GM20000 (cell line): ENCODE results near the gene BCO1.
"Not testable (repeated sequence)": the region's sequence is repeated elsewhere in the genome, so short reads cannot be mapped to it uniquely, and the experiment has no call there.

Experiments used
- DNase-seq: peaks from one replicate; pipeline ENCODE4 v3.0.0; 2012; ENCODE audit warnings: low spot score
- TF ChIP-seq, protein P1 (sequence below): IDR thresholded peaks from 2 replicates; pipeline ENCODE4 v1.5.1; 2012; ENCODE audit warnings: mild to moderate bottlenecking, control low read depth; ENCODE audit errors: extremely low read depth, missing control alignments

Gene BCO1

DNA sequence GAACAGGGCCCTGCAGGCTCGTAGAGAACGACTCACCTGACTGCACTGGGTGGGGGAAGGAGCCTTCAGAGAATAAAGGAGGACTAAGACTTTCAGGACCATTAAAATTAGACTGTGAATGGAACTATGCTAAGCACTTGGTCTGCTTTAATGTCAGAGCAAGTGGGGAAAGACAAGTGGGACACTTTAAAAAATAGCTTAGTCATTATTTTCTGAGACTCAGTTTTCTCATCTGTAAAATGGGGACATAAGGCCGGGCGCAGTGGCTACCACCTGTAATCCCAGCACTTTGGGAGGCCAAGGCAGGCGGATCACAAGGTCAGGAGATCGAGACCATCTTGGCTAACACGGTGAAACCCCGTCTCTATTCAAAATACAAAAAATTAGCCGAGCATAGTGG, 19.3 kb upstream of the BCO1 start:
- no peak for DNase-seq
- TF ChIP-seq, protein P1, sequence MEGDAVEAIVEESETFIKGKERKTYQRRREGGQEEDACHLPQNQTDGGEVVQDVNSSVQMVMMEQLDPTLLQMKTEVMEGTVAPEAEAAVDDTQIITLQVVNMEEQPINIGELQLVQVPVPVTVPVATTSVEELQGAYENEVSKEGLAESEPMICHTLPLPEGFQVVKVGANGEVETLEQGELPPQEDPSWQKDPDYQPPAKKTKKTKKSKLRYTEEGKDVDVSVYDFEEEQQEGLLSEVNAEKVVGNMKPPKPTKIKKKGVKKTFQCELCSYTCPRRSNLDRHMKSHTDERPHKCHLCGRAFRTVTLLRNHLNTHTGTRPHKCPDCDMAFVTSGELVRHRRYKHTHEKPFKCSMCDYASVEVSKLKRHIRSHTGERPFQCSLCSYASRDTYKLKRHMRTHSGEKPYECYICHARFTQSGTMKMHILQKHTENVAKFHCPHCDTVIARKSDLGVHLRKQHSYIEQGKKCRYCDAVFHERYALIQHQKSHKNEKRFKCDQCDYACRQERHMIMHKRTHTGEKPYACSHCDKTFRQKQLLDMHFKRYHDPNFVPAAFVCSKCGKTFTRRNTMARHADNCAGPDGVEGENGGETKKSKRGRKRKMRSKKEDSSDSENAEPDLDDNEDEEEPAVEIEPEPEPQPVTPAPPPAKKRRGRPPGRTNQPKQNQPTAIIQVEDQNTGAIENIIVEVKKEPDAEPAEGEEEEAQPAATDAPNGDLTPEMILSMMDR, result no peak

DNA sequence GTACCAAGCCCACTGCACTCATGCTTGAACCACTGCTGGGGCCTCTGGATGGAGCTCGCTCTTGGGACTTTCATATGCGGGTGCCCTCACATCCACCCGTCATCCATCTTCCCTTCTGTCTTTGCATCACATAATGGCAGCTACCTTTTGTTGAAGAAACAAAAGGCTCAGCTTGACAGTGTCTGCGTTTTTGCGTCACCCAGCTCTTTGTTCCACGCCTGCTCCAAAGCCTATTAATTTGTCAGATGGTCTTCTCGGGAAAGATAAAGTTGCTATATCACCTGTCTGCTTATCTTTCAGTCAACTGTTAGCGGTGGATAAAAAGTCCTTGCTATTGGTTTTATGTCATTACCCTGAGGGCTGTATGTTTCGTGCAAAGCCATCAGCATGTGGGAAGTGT, 18.1 kb upstream of the BCO1 start:
- TF ChIP-seq, protein P1, result no peak
- DNase-seq, result no peak

GRCh38 chr16:81221731-81222130, 16.8 kb upstream of the BCO1 start:
- DNase-seq, result no peak
- TF ChIP-seq, protein P1, result no peak

- TF ChIP-seq, protein P1, result no peak
- DNase-seq, result no peak
These were observed 13.7 kb upstream of the BCO1 start for GRCh38 chr16:81224824-81225223.

- DNase-seq, result not testable (repeated sequence)
These were observed 12.8 kb upstream of the BCO1 start for GRCh38 chr16:81225697-81226096.

DNA sequence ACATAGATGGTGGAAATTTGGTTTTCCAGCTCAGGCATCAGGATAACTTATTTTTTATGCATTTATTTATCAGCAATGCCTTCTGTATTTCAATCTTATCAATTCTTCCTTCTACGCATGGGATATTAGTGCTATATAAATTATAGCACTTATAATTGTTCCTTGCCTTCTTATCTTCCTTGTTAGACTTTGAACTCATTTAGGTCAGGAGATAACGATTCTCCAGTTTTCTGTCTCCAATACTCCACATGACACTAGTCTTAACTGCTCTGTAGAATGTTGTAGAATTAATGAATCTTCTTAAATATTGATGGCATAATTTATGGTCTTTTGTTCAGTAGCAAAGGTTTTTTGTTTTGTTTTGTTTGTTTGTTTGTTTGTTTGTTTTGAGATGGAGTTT, 10.7 kb upstream of the BCO1 start:
- no peak for DNase-seq
- TF ChIP-seq, protein P1, result no peak

DNA sequence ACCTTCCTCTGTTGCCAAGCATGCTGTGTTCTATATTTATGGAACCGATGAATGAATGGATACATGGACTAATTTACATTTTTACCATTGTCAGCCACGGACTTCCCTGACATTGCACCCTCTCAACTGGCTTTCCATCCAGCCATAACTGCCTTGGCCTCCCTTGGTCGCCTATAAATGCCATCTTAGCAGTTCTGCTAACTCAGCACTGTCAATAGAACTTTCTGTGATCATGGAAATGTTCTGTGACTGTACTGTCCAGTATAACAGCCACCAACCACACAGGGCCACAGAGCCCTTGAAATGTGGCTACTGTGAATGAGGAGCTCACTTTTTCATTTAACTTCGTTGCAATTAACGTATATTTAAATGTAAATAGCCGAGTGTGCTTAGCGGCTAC, 8.7 kb upstream of the BCO1 start:
- no peak for DNase-seq
- TF ChIP-seq, protein P1, result no peak

DNA sequence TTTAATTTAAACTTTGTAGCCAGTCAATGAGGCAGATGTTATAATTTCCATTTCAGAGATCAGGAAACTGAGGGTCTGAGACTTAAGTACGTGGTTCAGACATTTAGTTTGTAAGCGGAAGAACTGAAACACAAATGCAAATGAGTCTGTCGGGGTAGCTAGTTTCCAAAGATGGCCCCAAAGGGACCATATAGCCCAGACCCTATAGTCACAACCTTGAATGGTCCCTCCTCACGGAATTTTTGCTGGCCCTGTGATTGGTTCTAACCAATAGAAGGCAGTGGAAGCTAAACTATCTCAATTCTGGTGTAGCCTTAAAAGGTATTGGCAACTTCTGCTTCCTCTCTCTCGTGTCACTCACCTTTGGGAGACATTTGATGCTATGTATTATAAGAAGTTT, 7.5 kb upstream of the BCO1 start:
- TF ChIP-seq, protein P1, result no peak

More for the DNA sequence above, 7.5 kb upstream of the BCO1 start:
- no peak for DNase-seq
